GM23338 (cell line): ENCODE measurements around the gene ZNF202. TPM values are rescaled to one million over a fixed set of nuclear protein-coding genes. Genes with fewer than 3 reads are reported as not detected.

Experiments
- ATAC-seq: fragments of 200-7000 bp; cut with Tn5 transposase; 3 replicates; pipeline ENCODE4 v1.9.1; 2020
- DNase-seq: peaks from one replicate; pipeline ENCODE4 v3.0.0-alpha.2; 2015; ENCODE audit warnings: low spot score
- H2AFZ ChIP-seq: fragments of 200-600 bp; sonication (generic); 2 replicates; pipeline ENCODE4 v1.8.0; 2016; ENCODE audit warnings: antibody characterized with exemption, mild to moderate bottlenecking, moderate library complexity
- H3F3A ChIP-seq: fragments of 200-600 bp; sonication (generic); replicated peaks from 2 replicates; pipeline ENCODE4 v1.8.0; 2017; ENCODE audit warnings: antibody characterized with exemption, mixed run types, low read depth
- H3K27ac ChIP-seq: fragments of 200-600 bp; sonication (generic); 2 replicates; pipeline ENCODE4 v1.6.1; 2016; ENCODE audit warnings: low read depth
- H3K27me3 ChIP-seq: fragments of 200-600 bp; sonication (generic); 2 replicates; pipeline ENCODE4 v1.8.0; 2016; ENCODE audit warnings: mild to moderate bottlenecking, mixed run types, moderate library complexity; ENCODE audit not compliant: insufficient read depth
- H3K36me3 ChIP-seq: fragments of 200-600 bp; sonication (generic); 2 replicates; pipeline ENCODE4 v1.8.0; 2016; ENCODE audit warnings: mild to moderate bottlenecking; ENCODE audit not compliant: insufficient read depth
- H3K4me1 ChIP-seq: fragments of 200-600 bp; sonication (generic); 2 replicates; pipeline ENCODE4 v1.8.0; 2016; ENCODE audit warnings: mild to moderate bottlenecking, moderate library complexity; ENCODE audit not compliant: insufficient read depth
- H3K4me2 ChIP-seq: fragments of 200-600 bp; sonication (generic); 2 replicates; pipeline ENCODE4 v1.7.1; 2017; ENCODE audit warnings: mixed run types
- H3K4me3 ChIP-seq: fragments of 200-600 bp; sonication (generic); 2 replicates; pipeline ENCODE4 v1.6.1; 2016; ENCODE audit warnings: mixed run types
- H3K79me2 ChIP-seq: fragments of 200-600 bp; sonication (generic); replicated peaks from 2 replicates; pipeline ENCODE4 v1.8.0; 2017; ENCODE audit warnings: mild to moderate bottlenecking; ENCODE audit not compliant: insufficient read depth
- H3K9me2 ChIP-seq: fragments of 200-600 bp; sonication (generic); 2 replicates; pipeline ENCODE4 v1.8.0; 2017; ENCODE audit not compliant: insufficient read depth
- H4K20me1 ChIP-seq: fragments of 200-600 bp; sonication (generic); replicated peaks from 2 replicates; pipeline ENCODE4 v1.8.0; 2017; ENCODE audit warnings: mild to moderate bottlenecking; ENCODE audit not compliant: insufficient read depth
- H3K27ac Mint-ChIP-seq: 2 replicates; pipeline ENCODE4 v1.8.0; 2020; ENCODE audit warnings: inconsistent platforms, mild to moderate bottlenecking, moderate library complexity, mixed read lengths
- H3K27me3 Mint-ChIP-seq: 3 replicates; pipeline ENCODE4 v1.8.0; 2022; ENCODE audit warnings: low read depth, mild to moderate bottlenecking, moderate library complexity, mixed read lengths, inconsistent platforms; ENCODE audit not compliant: insufficient read depth, poor library complexity
- H3K36me3 Mint-ChIP-seq: 3 replicates; pipeline ENCODE4 v1.8.0; 2021; ENCODE audit warnings: low read depth, mild to moderate bottlenecking, inconsistent platforms, moderate library complexity, mixed read lengths
- H3K4me1 Mint-ChIP-seq: 3 replicates; pipeline ENCODE4 v1.8.0; 2020; ENCODE audit warnings: mild to moderate bottlenecking, inconsistent platforms, mixed read lengths
- H3K4me3 Mint-ChIP-seq: 3 replicates; pipeline ENCODE4 v1.8.0; 2021; ENCODE audit warnings: moderate library complexity, mild to moderate bottlenecking, inconsistent platforms, mixed read lengths
- H3K9me3 Mint-ChIP-seq: 3 replicates; pipeline ENCODE4 v1.8.0; 2020; ENCODE audit warnings: moderate library complexity, mild to moderate bottlenecking, inconsistent platforms, mixed read lengths
- CREB1 ChIP-seq: fragments of 250-450 bp; sonication (Bioruptor Pico); IDR thresholded peaks from 2 replicates; pipeline ENCODE4 v1.5.0; 2020; ENCODE audit warnings: low read depth, mild to moderate bottlenecking, moderate library complexity
- CTCF ChIP-seq, 2 experiments: fragments of 200-600 bp in 1 of 2; sonication (generic) in 1 of 2; conservative IDR thresholded peaks; 2 replicates each; pipeline versions ENCODE4 v1.5.1 to v1.6.1; 2016 to 2017; ENCODE audit warnings: antibody characterized with exemption in 2 of 2, low read depth in 2 of 2, mild to moderate bottlenecking in 2 of 2, moderate library complexity in 1 of 2
- ETS1 ChIP-seq: IDR thresholded peaks from 2 replicates; pipeline ENCODE4 v1.6.1; 2016; ENCODE audit warnings: antibody characterized with exemption
- EZH2 ChIP-seq: fragments of 200-600 bp; sonication (generic); IDR thresholded peaks from one replicate; pipeline ENCODE4 v1.8.0; 2017; ENCODE audit warnings: antibody characterized with exemption, mild to moderate bottlenecking, low read depth; ENCODE audit not compliant: unreplicated experiment
- EZH2phosphoT487 ChIP-seq: fragments of 200-600 bp; sonication (generic); IDR thresholded peaks from one replicate; pipeline ENCODE4 v1.8.1; 2018; ENCODE audit warnings: antibody characterized with exemption; ENCODE audit not compliant: unreplicated experiment
- JUNB ChIP-seq: IDR thresholded peaks from one replicate; pipeline ENCODE4 v1.6.1; 2016; ENCODE audit warnings: antibody characterized with exemption; ENCODE audit not compliant: unreplicated experiment
- NANOG ChIP-seq: IDR thresholded peaks from 2 replicates; pipeline ENCODE4 v1.6.1; 2016; ENCODE audit warnings: antibody characterized with exemption, borderline replicate concordance
- POLR2AphosphoS5 ChIP-seq: IDR thresholded peaks from 2 replicates; pipeline ENCODE4 v1.6.1; 2016; ENCODE audit warnings: antibody characterized with exemption, low read depth
- REST ChIP-seq: IDR thresholded peaks from one replicate; pipeline ENCODE4 v1.6.1; 2018; ENCODE audit warnings: antibody characterized with exemption; ENCODE audit not compliant: unreplicated experiment
- STAT1 ChIP-seq: IDR thresholded peaks from one replicate; pipeline ENCODE4 v1.6.1; 2016; ENCODE audit warnings: antibody characterized with exemption; ENCODE audit not compliant: unreplicated experiment
- ZNF114 ChIP-seq: fragments of 250-450 bp; sonication (Bioruptor Pico); IDR thresholded peaks from 2 replicates; pipeline ENCODE4 v1.5.0; 2020; ENCODE audit warnings: mild to moderate bottlenecking, moderate library complexity
- ZNF331 ChIP-seq: fragments of 250-450 bp; sonication (Bioruptor Pico); IDR thresholded peaks from 2 replicates; pipeline ENCODE4 v1.5.0; 2020; ENCODE audit warnings: low read depth, mild to moderate bottlenecking, moderate library complexity
- ZNF462 ChIP-seq: fragments of 250-450 bp; sonication (Bioruptor Pico); IDR thresholded peaks from 2 replicates; pipeline ENCODE4 v1.5.0; 2020; ENCODE audit warnings: mild to moderate bottlenecking, moderate library complexity
- polyA plus RNA-seq: library from polyadenylated mRNA; unstranded; fragments of >200 nt; fragmentation: Nextera tagmentation; extraction: Ambion mirVana; gene quantifications from 2 replicates; pipeline ENCODE4 v1.2.1, GENCODE V29; 2016
- total RNA-seq: library from RNA; depleted of rRNA; stranded (reverse); fragments of >200 nt; shearing (Covaris generic); gene quantifications from 2 replicates; pipeline ENCODE4 v1.2.3, GENCODE V29; 2014

ZNF202 gene
- total and polyA plus RNA-seq, 2 experiments from 2014 or later = 18.2 to 36.7 TPM

GRCh38 chr11:123698546-123699127 is 42.8 kb downstream of the ZNF202 start:
- H3K4me3 ChIP-seq = no peak overlapping the region
- no peaks in the 10 kb centered on the region for H3K27me3 ChIP-seq
- Mint-ChIP-seq H3K36me3 (no peaks in the 10 kb centered on the region), H3K9me3 (no peaks in the 10 kb centered on the region), H3K4me1 (no peaks in the 10 kb centered on the region; the same call in 2 of the 3 replicates), H3K4me3 (no peak overlapping the region), H3K27ac (no peak overlapping the region), H3K27me3 (peaks cover 4% of the 10 kb centered on the region)
- TF ChIP-seq EZH2phosphoT487 (no peak), ZNF331 (CRISPR knock-in tag) (no peak), POLR2AphosphoS5 (no peak), NANOG (no peak), STAT1 (no peak), CTCF (conservative IDR thresholded peaks at IDR 0.05; ENCODE audit: low read depth in 2 of 2) (no peak), ZNF114 (CRISPR knock-in tag) (no peak), EZH2 (no peak), CREB1 (no peak), JUNB (no peak), ETS1 (no peak), REST (no peak), ZNF462 (CRISPR knock-in tag) (no peak)
- no peaks in the 10 kb centered on the region for H4K20me1 ChIP-seq
- H3K79me2 ChIP-seq = no peaks in the 10 kb centered on the region
- H3K36me3 ChIP-seq = no peaks in the 10 kb centered on the region
- H2AFZ ChIP-seq = no peak overlapping the region
- no peak overlapping the region for H3K4me2 ChIP-seq
- no peak for ATAC-seq
- no peaks in the 10 kb centered on the region for H3K9me2 ChIP-seq
- no peaks in the 10 kb centered on the region for H3F3A ChIP-seq
- DNase-seq = no peak
- H3K27ac ChIP-seq = no peak overlapping the region
- no peaks in the 10 kb centered on the region for H3K4me1 ChIP-seq
